SK-N-SH (cell line): ENCODE measurements around the gene BTF3L4. TPM values are rescaled to one million over a fixed set of nuclear protein-coding genes. Genes with fewer than 3 reads are reported as not detected.

Source experiments
- CTCF ChIA-PET: fragments of 300-600, 350-600 bp; formaldehyde crosslinking; extraction: SDS; loops from one replicate; lab custom pipeline; 2021; lab: Yijun Ruan, JAX
- POLR2A ChIA-PET: fragments of 350-600 bp; sonication (Branson Sonifier 250); formaldehyde crosslinking; extraction: SDS; loops from one replicate; lab custom pipeline; 2020; ENCODE audit warnings: antibody characterized with exemption, inconsistent platforms; lab: Yijun Ruan, JAX
- DNase-seq: peaks from one replicate; pipeline ENCODE4 v3.0.0; 2012
- H2AFZ ChIP-seq: fragments of 200-600 bp; sonication (generic); 2 replicates; pipeline ENCODE4 v1.8.1; 2016; ENCODE audit warnings: antibody characterized with exemption, mild to moderate bottlenecking, low read depth
- H3F3A ChIP-seq: fragments of 200-600 bp; sonication (generic); replicated peaks from 2 replicates; pipeline ENCODE3; 2016; ENCODE audit warnings: antibody characterized with exemption, mild to moderate bottlenecking; ENCODE audit not compliant: insufficient read depth
- H3K27ac ChIP-seq, 2 experiments: fragments of 200-500 bp in 1 of 2; fragments of 200-600 bp in 1 of 2; sonication (Bioruptor generic) in 1 of 2; sonication (generic), shearing (Covaris generic) in 1 of 2; 2 replicates each; pipeline versions ENCODE4 v1.5.1 to v1.6.1; 2014 to 2016; ENCODE audit warnings: low read depth in 2 of 2, inconsistent platforms in 1 of 2, low read length in 1 of 2, mild to moderate bottlenecking in 1 of 2, mixed read lengths in 1 of 2
- H3K27me3 ChIP-seq: fragments of 200-600 bp; sonication (generic), shearing (Covaris generic); 2 replicates; pipeline ENCODE4 v1.6.1; 2016; ENCODE audit warnings: mixed run types; ENCODE audit not compliant: insufficient read depth
- H3K36me3 ChIP-seq, 2 experiments: fragments of 200-500 bp in 1 of 2; fragments of 200-600 bp in 1 of 2; sonication (Bioruptor generic) in 1 of 2; sonication (generic) in 1 of 2; replicated peaks in 1 of 2; 2 replicates each; pipeline versions ENCODE3 to v1.5.1; 2014 to 2016; ENCODE audit warnings: low read length in 1 of 2, mild to moderate bottlenecking in 1 of 2; ENCODE audit not compliant: insufficient read depth in 2 of 2, control insufficient read depth in 1 of 2
- H3K4me1 ChIP-seq, 2 experiments: fragments of 200-500 bp in 1 of 2; fragments of 200-600 bp in 1 of 2; sonication (Bioruptor generic) in 1 of 2; sonication (generic), shearing (Covaris generic) in 1 of 2; 2 replicates each; pipeline versions ENCODE4 v1.5.1 to v1.6.1; 2014 to 2016; ENCODE audit warnings: low read depth in 1 of 2, low read length in 1 of 2, mixed run types in 1 of 2; ENCODE audit not compliant: insufficient read depth in 2 of 2, control insufficient read depth in 1 of 2
- H3K4me2 ChIP-seq: fragments of 200-600 bp; sonication (generic), shearing (Covaris generic); 2 replicates; pipeline ENCODE4 v1.6.1; 2017; ENCODE audit warnings: mixed run types
- H3K4me3 ChIP-seq, 2 experiments: fragments of 200-500 bp in 1 of 2; fragments of 200-600 bp in 1 of 2; sonication (Bioruptor generic) in 1 of 2; sonication (generic), shearing (Covaris generic) in 1 of 2; 2 replicates each; pipeline versions ENCODE4 v1.5.1 to v1.8.1; 2014 to 2016; ENCODE audit warnings: low read depth in 2 of 2, inconsistent platforms in 1 of 2, low read length in 1 of 2, mild to moderate bottlenecking in 1 of 2, mixed read lengths in 1 of 2, moderate library complexity in 1 of 2
- H3K79me2 ChIP-seq: fragments of 200-600 bp; sonication (generic); 2 replicates; pipeline ENCODE4 v1.8.1; 2017; ENCODE audit warnings: mild to moderate bottlenecking; ENCODE audit not compliant: insufficient read depth
- H3K9ac ChIP-seq: fragments of 200-600 bp; sonication (generic); 2 replicates; pipeline ENCODE4 v1.6.1; 2017; ENCODE audit warnings: mixed run types
- H3K9me2 ChIP-seq: fragments of 200-600 bp; sonication (generic); 2 replicates; pipeline ENCODE4 v1.6.1; 2017; ENCODE audit warnings: mixed run types
- H3K9me3 ChIP-seq: fragments of 200-600 bp; sonication (generic); 2 replicates; pipeline ENCODE4 v1.6.1; 2017; ENCODE audit warnings: mixed run types, mild to moderate bottlenecking, moderate library complexity
- H4K20me1 ChIP-seq: fragments of 200-600 bp; sonication (generic); 2 replicates; pipeline ENCODE4 v1.6.1; 2017; ENCODE audit warnings: mild to moderate bottlenecking, mixed run types; ENCODE audit not compliant: insufficient read depth
- CHD2 ChIP-seq: fragments of 150-350 bp; IDR thresholded peaks from 2 replicates; pipeline ENCODE4 v1.6.1; 2018; ENCODE audit warnings: low read length; ENCODE audit not compliant: partially characterized antibody
- ELF1 ChIP-seq: IDR thresholded peaks from 2 replicates; pipeline ENCODE4 v1.4.0; 2012
- EP300 ChIP-seq, 2 experiments: IDR thresholded peaks; 2 replicates each; pipeline versions ENCODE4 v1.4.0 to v1.6.1; 2012; ENCODE audit warnings: borderline replicate concordance in 1 of 2, low read depth in 1 of 2, low read length in 1 of 2
- EZH2phosphoT487 ChIP-seq: fragments of 200-600 bp; sonication (generic); IDR thresholded peaks from 2 replicates; pipeline ENCODE4 v1.6.1; 2017; ENCODE audit warnings: low read depth, mixed run types, mild to moderate bottlenecking, antibody characterized with exemption, moderate library complexity, borderline replicate concordance
- FOXJ3 ChIP-seq: sonication (generic); formaldehyde crosslinking; IDR thresholded peaks from 2 replicates; pipeline ENCODE4 v1.5.1; 2020; ENCODE audit warnings: mild to moderate bottlenecking, missing genetic modification reagents
- GABPA ChIP-seq: IDR thresholded peaks from 2 replicates; pipeline ENCODE4 v1.4.0; 2012; ENCODE audit warnings: low read depth, mild to moderate bottlenecking
- MAX ChIP-seq: IDR thresholded peaks from 2 replicates; pipeline ENCODE4 v1.4.0; 2012; ENCODE audit warnings: low read depth
- MXI1 ChIP-seq: IDR thresholded peaks from 2 replicates; pipeline ENCODE4 v1.6.1; 2012; ENCODE audit warnings: mild to moderate bottlenecking, low read depth, low read length, improper control_type of control experiment
- NRF1 ChIP-seq: IDR thresholded peaks from 2 replicates; pipeline ENCODE4 v1.6.1; 2012; ENCODE audit warnings: low read depth, mild to moderate bottlenecking, low read length
- RCOR1 ChIP-seq: fragments of 150-350 bp; IDR thresholded peaks from 2 replicates; pipeline ENCODE4 v1.6.1; 2017; ENCODE audit warnings: antibody characterized with exemption, low read length
- RFX5 ChIP-seq: IDR thresholded peaks from 2 replicates; pipeline ENCODE4 v1.6.1; 2012; ENCODE audit warnings: mild to moderate bottlenecking, improper control_type of control experiment, low read length
- SIN3A ChIP-seq: IDR thresholded peaks from 2 replicates; pipeline ENCODE4 v1.6.1; 2012; ENCODE audit warnings: low read depth, mild to moderate bottlenecking, low read length, moderate library complexity, borderline replicate concordance
- TAF1 ChIP-seq: IDR thresholded peaks from 2 replicates; pipeline ENCODE4 v1.6.1; 2012; ENCODE audit warnings: low read depth, mild to moderate bottlenecking, low read length, moderate library complexity, borderline replicate concordance
- YY1 ChIP-seq: IDR thresholded peaks from 2 replicates; pipeline ENCODE4 v1.4.0; 2012; ENCODE audit warnings: low read depth, mild to moderate bottlenecking
- ZBTB33 ChIP-seq: IDR thresholded peaks from 2 replicates; pipeline ENCODE4 v1.4.0; 2012; ENCODE audit warnings: low read depth, borderline replicate concordance
- WGBS: methylation state at CpG from one replicate; pipeline ENCODE4 v1.1.6; 2017; ENCODE audit warnings: low lambda C conversion rate; 5-methylcytosine and 5-hydroxymethylcytosine counted together
- polyA plus RNA-seq, 3 experiments: library from polyadenylated mRNA; depleted of rRNA; stranded (reverse); fragments of >200 nt; gene quantifications; 2 replicates each; pipeline ENCODE4 v1.2.3, GENCODE V29; 2012
- TF ChIP-seq, protein P1 (sequence below): fragments of 200-600 bp; sonication (generic); IDR thresholded peaks from 2 replicates; pipeline ENCODE4 v1.6.1; 2017; ENCODE audit warnings: antibody characterized with exemption, mild to moderate bottlenecking, moderate library complexity
- TF ChIP-seq, protein P2 (sequence below): IDR thresholded peaks from 2 replicates; pipeline ENCODE4; 2012

Gene BTF3L4
- polyA plus RNA-seq, 1 of the 3 experiments (the other 2 are of a cell fraction): 26.1 TPM

- H3K27me3 ChIP-seq: no peaks in the 10 kb centered on the region
- CTCF ChIA-PET: interaction anchor here (0.7 to 3.2 kb wide), 4 partner anchors 11 to 137 kb away, joined by 3 to 9 read pairs (median 6); partner anchors contain the start of gene BTF3L4
- H3K4me1 ChIP-seq: peaks cover 7 to 16% of the 10 kb centered on the region in 2 experiments; a peak in 3 of 4 replicates
- peak within 1 kb of the TSS; percentile 98 for H3K4me2 ChIP-seq
- 7% methylated on average over 15 of the region's 78 CpGs for WGBS
- DNase-seq: peak; percentile 91
- peaks cover 48% of the 10 kb centered on the region for H3K79me2 ChIP-seq
- H4K20me1 ChIP-seq: peaks cover 14% of the 10 kb centered on the region; the same call in 1 of the 2 replicates
- peak within 1 kb of the TSS; percentile 95 for H2AFZ ChIP-seq
- H3F3A ChIP-seq: peaks cover 11% of the 10 kb centered on the region
- peaks cover 11 to 23% of the 10 kb centered on the region in 2 experiments for H3K36me3 ChIP-seq
- no peaks in the 10 kb centered on the region for H3K9me3 ChIP-seq
- H3K4me3 ChIP-seq: peak within 1 kb of the TSS; percentile 84 to 86
- POLR2A ChIA-PET: interaction anchor here (0.8 to 2.3 kb wide), 6 partner anchors 9 to 332 kb away, joined by 3 to 15 read pairs (median 4); partner anchors contain the start of genes BTF3L4 and TXNDC12
- H3K9ac ChIP-seq: peak within 1 kb of the TSS; percentile 87
- H3K27ac ChIP-seq: peak within 1 kb of the TSS; percentile 80 to 85
- TF ChIP-seq FOXJ3 (CRISPR knock-in tag) (no peak), ZBTB33 (no peak), CHD2 (peak; percentile 31), NRF1 (no peak), EZH2phosphoT487 (no peak), ELF1 (peak; percentile 99), EP300 (IDR thresholded peaks at IDR 0.05; ENCODE audit: borderline replicate concordance in 1 of 2, low read depth in 1 of 2, low read length in 1 of 2) (no peak; a peak in 1 of 4 replicates), GABPA (peak; percentile 95), MXI1 (peak; percentile 96), SIN3A (peak; percentile 84; the same call in 1 of the 2 replicates), RFX5 (peak; percentile 61; the same call in 1 of the 2 replicates), TAF1 (0 out of 2 replicates have a peak, but pooled peaks have one; percentile 63), YY1 (peak; percentile 88), RCOR1 (no peak), MAX (peak; percentile 73; the same call in 1 of the 2 replicates)
- TF ChIP-seq, protein P1, sequence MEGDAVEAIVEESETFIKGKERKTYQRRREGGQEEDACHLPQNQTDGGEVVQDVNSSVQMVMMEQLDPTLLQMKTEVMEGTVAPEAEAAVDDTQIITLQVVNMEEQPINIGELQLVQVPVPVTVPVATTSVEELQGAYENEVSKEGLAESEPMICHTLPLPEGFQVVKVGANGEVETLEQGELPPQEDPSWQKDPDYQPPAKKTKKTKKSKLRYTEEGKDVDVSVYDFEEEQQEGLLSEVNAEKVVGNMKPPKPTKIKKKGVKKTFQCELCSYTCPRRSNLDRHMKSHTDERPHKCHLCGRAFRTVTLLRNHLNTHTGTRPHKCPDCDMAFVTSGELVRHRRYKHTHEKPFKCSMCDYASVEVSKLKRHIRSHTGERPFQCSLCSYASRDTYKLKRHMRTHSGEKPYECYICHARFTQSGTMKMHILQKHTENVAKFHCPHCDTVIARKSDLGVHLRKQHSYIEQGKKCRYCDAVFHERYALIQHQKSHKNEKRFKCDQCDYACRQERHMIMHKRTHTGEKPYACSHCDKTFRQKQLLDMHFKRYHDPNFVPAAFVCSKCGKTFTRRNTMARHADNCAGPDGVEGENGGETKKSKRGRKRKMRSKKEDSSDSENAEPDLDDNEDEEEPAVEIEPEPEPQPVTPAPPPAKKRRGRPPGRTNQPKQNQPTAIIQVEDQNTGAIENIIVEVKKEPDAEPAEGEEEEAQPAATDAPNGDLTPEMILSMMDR: no peak
- TF ChIP-seq, protein P2, sequence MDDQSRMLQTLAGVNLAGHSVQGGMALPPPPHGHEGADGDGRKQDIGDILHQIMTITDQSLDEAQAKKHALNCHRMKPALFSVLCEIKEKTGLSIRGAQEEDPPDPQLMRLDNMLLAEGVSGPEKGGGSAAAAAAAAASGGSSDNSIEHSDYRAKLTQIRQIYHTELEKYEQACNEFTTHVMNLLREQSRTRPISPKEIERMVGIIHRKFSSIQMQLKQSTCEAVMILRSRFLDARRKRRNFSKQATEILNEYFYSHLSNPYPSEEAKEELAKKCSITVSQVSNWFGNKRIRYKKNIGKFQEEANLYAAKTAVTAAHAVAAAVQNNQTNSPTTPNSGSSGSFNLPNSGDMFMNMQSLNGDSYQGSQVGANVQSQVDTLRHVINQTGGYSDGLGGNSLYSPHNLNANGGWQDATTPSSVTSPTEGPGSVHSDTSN: 0 out of 2 replicates have a peak, but pooled peaks have one; percentile 4
- H3K9me2 ChIP-seq: no peaks in the 10 kb centered on the region
Measured at GRCh38 chr1:52033190-52034049, 22.7 kb upstream of the BTF3L4 start, which contains the start of gene KTI12. KTI12 (minus strand) TSS chr1:52033810; CDS start chr1:52033761, 49 bp downstream.
